ENCODE results near the gene NKX1-2.

NKX1-2 gene

GRCh38 chr10:124450012-124450782 is at the start of gene NKX1-2:
NKX1-2 (minus strand) TSS chr10:124450035; CDS start chr10:124449943, 92 bp downstream.
- DNase-seq, result no peak

GRCh38 chr10:124498056-124498455 is 48.2 kb upstream of the NKX1-2 start:
- DNase-seq, result no peak

- DNase-seq, result no peak
These were observed 47.5 kb upstream of the NKX1-2 start for GRCh38 chr10:124497196-124497881.

- DNase-seq, result no peak
These were observed 46.8 kb upstream of the NKX1-2 start for GRCh38 chr10:124496620-124497019.

- no peak for DNase-seq
These were observed 46.3 kb upstream of the NKX1-2 start for GRCh38 chr10:124496150-124496549.

GRCh38 chr10:124495725-124496124 is 45.9 kb upstream of the NKX1-2 start:
- DNase-seq, result no peak

- no peak for DNase-seq
These were observed 45.3 kb upstream of the NKX1-2 start for GRCh38 chr10:124495162-124495561.

- DNase-seq, result no peak
These were observed 44.4 kb upstream of the NKX1-2 start for GRCh38 chr10:124494046-124494807.

- DNase-seq, result no peak
These were observed 43.5 kb upstream of the NKX1-2 start for GRCh38 chr10:124493214-124493882.

- no peak for DNase-seq
These were observed 42.4 kb upstream of the NKX1-2 start for GRCh38 chr10:124492266-124492665.

- DNase-seq, result no peak
These were observed 41.3 kb upstream of the NKX1-2 start for GRCh38 chr10:124491105-124491504.

- DNase-seq, result no peak
These were observed 36.8 kb upstream of the NKX1-2 start for GRCh38 chr10:124486635-124487034.

- no peak for DNase-seq
These were observed 34.8 kb upstream of the NKX1-2 start for GRCh38 chr10:124484661-124485060.

GRCh38 chr10:124484031-124484430 is 34.2 kb upstream of the NKX1-2 start:
- DNase-seq, result no peak

- DNase-seq, result no peak
These were observed 33.0 kb upstream of the NKX1-2 start for GRCh38 chr10:124482876-124483275.

- DNase-seq, result no peak
These were observed 32.5 kb upstream of the NKX1-2 start for GRCh38 chr10:124482236-124482800.

- DNase-seq, result no peak
These were observed 31.9 kb upstream of the NKX1-2 start for GRCh38 chr10:124481717-124482116.

GRCh38 chr10:124480860-124481259 is 31.0 kb upstream of the NKX1-2 start:
- DNase-seq, result no peak

- DNase-seq, result no peak
These were observed 28.7 kb upstream of the NKX1-2 start for GRCh38 chr10:124478515-124478914.

- no peak for DNase-seq
These were observed 28.0 kb upstream of the NKX1-2 start for GRCh38 chr10:124477614-124478363.

GRCh38 chr10:124476043-124476725 is 26.3 kb upstream of the NKX1-2 start:
- no peak for DNase-seq
